A549 (cell line): ENCODE measurements around the gene CRELD1. TPM values are rescaled to one million over a fixed set of nuclear protein-coding genes. Genes with fewer than 3 reads are reported as not detected.
A peak's percentile ranks its signal among the peaks of the same experiment; 100 is the strongest.

Experiments
- ATAC-seq, 2 experiments: fragments of 200-7000 bp in 1 of 2; fragments of >200 bp in 1 of 2; cut with Nextera tagmentation in 1 of 2; cut with Tn5 transposase in 1 of 2; 3 replicates each; pipeline versions ENCODE4 v1.8.0 to v1.9.1; 2018 to 2020; ENCODE audit warnings: mild to moderate bottlenecking in 1 of 2, moderate library complexity in 1 of 2
- CTCF ChIA-PET: fragments of 300-600 bp; sonication (Branson Sonifier 250); formaldehyde crosslinking; extraction: SDS; loops from one replicate; lab custom pipeline; 2021; ENCODE audit warnings: antibody characterized with exemption, inconsistent platforms; lab: Yijun Ruan, JAX
- POLR2A ChIA-PET: fragments of 350-600 bp; formaldehyde crosslinking; extraction: SDS; loops from one replicate; lab custom pipeline; 2021; ENCODE audit warnings: antibody characterized with exemption, inconsistent platforms; lab: Yijun Ruan, JAX
- DNase-seq, 2 experiments: peaks; one replicate each; pipeline versions ENCODE4 v3.0.0 to v3.0.0-alpha.2; 2011 to 2016; ENCODE audit warnings: low read depth in 1 of 2, low spot score in 1 of 2
- FAIRE-seq: peaks from 2 replicates; lab custom pipeline; 2011; peaks lifted over from hg19 to GRCh38; lab: Jason Lieb, UNC
- H3K27ac ChIP-seq, 2 experiments: fragments of >200 bp; sonication (Bioruptor Twin); formaldehyde crosslinking; 3 replicates each; pipeline ENCODE4 v1.5.1; 2016 to 2017
- H3K4me1 ChIP-seq: fragments of >200 bp; sonication (Bioruptor Twin); formaldehyde crosslinking; 3 replicates; pipeline ENCODE4 v1.6.1; 2016
- H3K4me2 ChIP-seq: fragments of >200 bp; sonication (Bioruptor Twin); formaldehyde crosslinking; 3 replicates; pipeline ENCODE4 v1.6.1; 2016
- H3K4me3 ChIP-seq: fragments of >200 bp; sonication (Bioruptor Twin); formaldehyde crosslinking; 3 replicates; pipeline ENCODE4 v1.5.1; 2016
- H3K9me3 ChIP-seq: fragments of >200 bp; sonication (Bioruptor Twin); formaldehyde crosslinking; 3 replicates; pipeline ENCODE4 v1.6.1; 2016
- CBX2 ChIP-seq: fragments of 200-600 bp; sonication (generic); IDR thresholded peaks from 2 replicates; pipeline ENCODE4 v1.6.1; 2016; ENCODE audit warnings: low read depth, mild to moderate bottlenecking, borderline replicate concordance
- CBX8 ChIP-seq: fragments of 200-600 bp; sonication (generic); IDR thresholded peaks from 2 replicates; pipeline ENCODE4 v1.6.1; 2016
- CEBPB ChIP-seq, 2 experiments: fragments of >200 bp in 1 of 2; sonication (Bioruptor Twin) in 1 of 2; formaldehyde crosslinking in 1 of 2; IDR thresholded peaks; 2 replicates each; pipeline ENCODE4 v1.6.1; 2012 to 2016
- CHD4 ChIP-seq: fragments of 200-600 bp; sonication (generic); IDR thresholded peaks from 2 replicates; pipeline ENCODE4 v1.6.1; 2016; ENCODE audit warnings: antibody characterized with exemption, mild to moderate bottlenecking, borderline replicate concordance
- FOSL2 ChIP-seq, 2 experiments: fragments of 450-650 bp in 1 of 2; fragments of >200 bp in 1 of 2; sonication (Bioruptor Twin) in 1 of 2; formaldehyde crosslinking; IDR thresholded peaks; 2 replicates each; pipeline versions ENCODE4 v1.5.0 to v1.6.1; 2016 to 2020; ENCODE audit warnings: mild to moderate bottlenecking in 1 of 2, moderate library complexity in 1 of 2
- HDAC2 ChIP-seq: fragments of 200-600 bp; sonication (generic); IDR thresholded peaks from 2 replicates; pipeline ENCODE4 v1.6.1; 2016
- HOXA7 ChIP-seq: fragments of 250-450 bp; sonication (Bioruptor Pico); IDR thresholded peaks from 2 replicates; pipeline ENCODE4 v1.5.0; 2020; ENCODE audit warnings: mild to moderate bottlenecking, moderate library complexity
- JUN ChIP-seq, 2 experiments: fragments of >200 bp; sonication (Bioruptor Twin); formaldehyde crosslinking; IDR thresholded peaks; 2 replicates in 1 of 2; 3 replicates in 1 of 2; pipeline ENCODE4 v1.6.1; 2016 to 2017
- KDM1A ChIP-seq: fragments of 200-600 bp; sonication (generic); IDR thresholded peaks from 2 replicates; pipeline ENCODE4 v1.6.1; 2016; ENCODE audit warnings: low read depth, mild to moderate bottlenecking
- MAZ ChIP-seq: fragments of 150-350 bp; IDR thresholded peaks from 2 replicates; pipeline ENCODE4 v1.6.1; 2014; ENCODE audit warnings: antibody characterized with exemption, low read depth, low read length, borderline replicate concordance
- MYC ChIP-seq: IDR thresholded peaks from 2 replicates; pipeline ENCODE4 v1.6.1; 2012; ENCODE audit warnings: mild to moderate bottlenecking, inconsistent platforms, low read length, improper control_type of control experiment, borderline replicate concordance
- NR3C1 ChIP-seq: fragments of >200 bp; sonication (Bioruptor Twin); formaldehyde crosslinking; IDR thresholded peaks from 3 replicates; pipeline ENCODE4 v1.6.1; 2017
- PHF8 ChIP-seq: fragments of 200-600 bp; sonication (generic); IDR thresholded peaks from 2 replicates; pipeline ENCODE4 v1.6.1; 2016; ENCODE audit warnings: low read depth, mild to moderate bottlenecking, antibody characterized with exemption, moderate library complexity, borderline replicate concordance
- POLR2A ChIP-seq: IDR thresholded peaks from 2 replicates; pipeline ENCODE4 v1.6.1; 2012; ENCODE audit warnings: mild to moderate bottlenecking, low read length
- POLR2AphosphoS2 ChIP-seq: conservative IDR thresholded peaks from 2 replicates; pipeline ENCODE4 v1.6.1; 2012; ENCODE audit warnings: low read length, improper control_type of control experiment, inconsistent platforms
- RAD21 ChIP-seq, 2 experiments: fragments of >200 bp in 1 of 2; sonication (Bioruptor Twin) in 1 of 2; formaldehyde crosslinking in 1 of 2; IDR thresholded peaks in 1 of 2; conservative IDR thresholded peaks in 1 of 2; 2 replicates in 1 of 2; 3 replicates in 1 of 2; pipeline ENCODE4 v1.6.1; 2012 to 2018; ENCODE audit warnings: inconsistent platforms in 1 of 2
- RARB ChIP-seq: fragments of 250-450 bp; sonication (Bioruptor Pico); IDR thresholded peaks from 2 replicates; pipeline ENCODE4 v1.8.0; 2021; ENCODE audit warnings: mild to moderate bottlenecking, moderate library complexity
- RNF2 ChIP-seq: fragments of 200-600 bp; sonication (generic); IDR thresholded peaks from 2 replicates; pipeline ENCODE4 v1.6.1; 2016; ENCODE audit warnings: low read depth, mild to moderate bottlenecking, antibody characterized with exemption, moderate library complexity, borderline replicate concordance
- TFCP2L1 ChIP-seq: fragments of 250-450 bp; sonication (Bioruptor Pico); IDR thresholded peaks from 2 replicates; pipeline ENCODE4 v1.5.0; 2021; ENCODE audit warnings: mild to moderate bottlenecking
- WGBS: methylation state at CpG from one replicate; pipeline ENCODE4 v1.1.6; 2017; ENCODE audit errors: missing lambda C conversion rate; 5-methylcytosine and 5-hydroxymethylcytosine counted together
- polyA plus RNA-seq, 4 experiments: library from polyadenylated mRNA; depleted of rRNA in 3 of 4; stranded (reverse); fragments of >200 nt; fragmentation: RNase III in 1 of 4; extraction: RNeasy Plus Mini Kit Qiagen cat#74134 plus additional on column Dnase treatment in 1 of 4; gene quantifications; 2 replicates in 3 of 4; 3 replicates in 1 of 4; pipeline ENCODE4 v1.2.3, GENCODE V29; 2011 to 2017
- TF ChIP-seq, protein P1 (sequence below): fragments of 250-450 bp; sonication (Bioruptor Pico); IDR thresholded peaks from 2 replicates; pipeline ENCODE4 v1.5.0; 2021; ENCODE audit warnings: mild to moderate bottlenecking, moderate library complexity, borderline replicate concordance
- TF ChIP-seq, protein P2 (sequence below): IDR thresholded peaks from 2 replicates; pipeline ENCODE4 v1.6.1; 2012; ENCODE audit warnings: low read depth, borderline replicate concordance
- TF ChIP-seq, protein P3 (sequence below): fragments of >200 bp; sonication (Bioruptor Twin); formaldehyde crosslinking; IDR thresholded peaks from 3 replicates; pipeline ENCODE4 v1.5.1; 2016
- TF ChIP-seq, protein P4 (sequence below): fragments of 250-450 bp; sonication (Bioruptor Pico); IDR thresholded peaks from 2 replicates; pipeline ENCODE4 v1.5.0; 2020; ENCODE audit warnings: low read depth, mild to moderate bottlenecking, moderate library complexity
- TF ChIP-seq, protein P5 (sequence below): IDR thresholded peaks from 2 replicates; pipeline ENCODE4 v1.6.1; 2012
- TF ChIP-seq, protein P6 (sequence below): fragments of >200 bp; sonication (Bioruptor Twin); formaldehyde crosslinking; IDR thresholded peaks from 3 replicates; pipeline ENCODE4 v1.6.1; 2016

CRELD1 gene
- polyA plus RNA-seq, 2 of the 4 experiments (the other 2 are of a cell fraction) = 11.1 to 13.9 TPM

DNA sequence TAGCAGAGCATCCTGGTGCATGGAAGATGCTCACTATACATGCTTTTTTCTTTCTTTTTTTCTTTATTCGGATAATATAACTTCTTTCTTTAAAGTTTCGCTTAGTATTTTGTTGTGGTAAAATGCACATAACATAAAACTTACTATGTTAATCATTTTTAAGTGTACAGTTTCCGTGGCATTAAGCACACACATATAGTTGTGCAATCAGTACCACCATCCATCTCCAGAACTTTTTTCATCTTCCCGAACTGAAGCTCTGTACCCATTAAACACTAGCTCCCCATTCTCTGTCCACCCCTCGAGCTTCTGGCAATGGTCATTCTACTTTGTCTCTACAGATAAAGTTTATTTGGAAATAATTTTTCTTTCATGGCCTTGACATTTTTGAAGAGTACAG, 44.2 kb upstream of the CRELD1 start:
- CTCF ChIA-PET = interaction anchor here (1.0 to 3.6 kb wide), 5 partner anchors 12 to 57 kb away, joined by 3 to 20 read pairs (median 4); no protein-coding TSS in a partner anchor
- 64% methylated on average over 5 of the region's 5 CpGs for WGBS
- TF ChIP-seq CEBPB (IDR thresholded peaks at IDR 0.05) (peak; percentile 71 to 86), MAZ (no peak)
- peak overlapping the region; percentile 94 to 98; a peak in 4 of 6 replicates for H3K27ac ChIP-seq
- FAIRE-seq = no peak
- no peak for ATAC-seq
- H3K4me2 ChIP-seq = no peak overlapping the region
- POLR2A ChIA-PET = interaction anchor here (0.5 to 1.4 kb wide), 2 partner anchors 10 to 32 kb away, joined by 3 to 21 read pairs; partner anchors contain the start of gene CIDEC
- no peaks in the 10 kb centered on the region for H3K9me3 ChIP-seq
- no peak overlapping the region for H3K4me3 ChIP-seq
- no peak for DNase-seq
- peaks cover 46% of the 10 kb centered on the region for H3K4me1 ChIP-seq

DNA sequence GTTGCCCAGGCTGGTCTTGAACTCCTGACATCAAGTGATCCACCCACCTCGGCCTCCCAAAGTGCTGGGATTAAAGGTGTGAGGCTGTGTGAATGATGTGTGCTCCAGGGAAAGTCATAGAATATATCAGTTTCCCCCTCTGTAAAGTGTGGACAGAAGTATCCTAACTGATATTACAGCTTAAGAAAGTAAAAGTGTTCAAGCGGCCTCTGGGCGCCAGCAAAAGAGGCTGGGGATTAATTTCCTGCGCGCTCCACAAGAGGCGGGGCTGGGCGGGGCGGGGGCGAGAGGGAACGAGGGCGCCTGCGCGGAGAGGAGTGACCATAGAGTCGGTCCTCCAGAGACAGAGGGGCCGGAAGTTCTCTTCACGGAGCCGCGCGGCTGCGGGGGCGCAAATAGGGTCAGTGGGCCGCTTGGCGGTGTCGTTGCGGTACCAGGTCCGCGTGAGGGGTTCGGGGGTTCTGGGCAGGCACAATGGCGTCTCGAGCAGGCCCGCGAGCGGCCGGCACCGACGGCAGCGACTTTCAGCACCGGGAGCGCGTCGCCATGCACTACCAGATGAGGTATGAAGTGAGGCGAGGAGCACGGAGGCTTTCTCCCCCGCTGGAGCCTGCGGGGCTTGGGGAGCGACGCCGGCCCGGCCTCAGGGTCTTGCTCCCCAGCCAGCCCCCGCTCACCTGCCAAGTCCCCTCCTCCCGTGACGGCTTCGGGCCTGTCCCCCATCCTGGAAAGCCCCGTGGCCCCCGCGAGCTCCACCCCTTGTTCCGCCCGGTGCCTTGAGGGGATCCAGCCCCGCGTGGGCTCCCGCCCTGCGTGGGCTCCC, 43.2 kb upstream of the CRELD1 start, which contains the start of gene JAGN1:
JAGN1 (plus strand) TSS at position 362 of the 823 bp plus-strand sequence; CDS start at position 475, 113 bp downstream.
- Histone ChIP-seq H3K4me1 (peaks cover 46% of the 10 kb centered on the region), H3K4me3 (peak within 1 kb of the TSS; percentile 81), H3K4me2 (peak within 1 kb of the TSS; percentile 79), H3K27ac (peak within 1 kb of the TSS; percentile 94 to 98), H3K9me3 (no peaks in the 10 kb centered on the region)
- CTCF ChIA-PET = interaction anchor here (1.2 to 3.6 kb wide), 10 partner anchors 11 to 63 kb away, joined by 3 to 20 read pairs (median 5); partner anchors contain the start of genes IL17RC and IL17RE
- ATAC-seq = peak; percentile 78 to 89
- POLR2A ChIA-PET = interaction anchor here (0.6 to 2.3 kb wide), 8 partner anchors 9 to 926 kb away, joined by 3 to 21 read pairs (median 4); partner anchors contain the start of genes CIDEC, CRELD1 and RPUSD3
- no peak for FAIRE-seq
- 1% methylated on average over 32 of the region's 62 CpGs for WGBS
- peak; percentile 87 to 93 for DNase-seq
- peak; percentile 85 for TF ChIP-seq POLR2A
- TF ChIP-seq, protein P1, sequence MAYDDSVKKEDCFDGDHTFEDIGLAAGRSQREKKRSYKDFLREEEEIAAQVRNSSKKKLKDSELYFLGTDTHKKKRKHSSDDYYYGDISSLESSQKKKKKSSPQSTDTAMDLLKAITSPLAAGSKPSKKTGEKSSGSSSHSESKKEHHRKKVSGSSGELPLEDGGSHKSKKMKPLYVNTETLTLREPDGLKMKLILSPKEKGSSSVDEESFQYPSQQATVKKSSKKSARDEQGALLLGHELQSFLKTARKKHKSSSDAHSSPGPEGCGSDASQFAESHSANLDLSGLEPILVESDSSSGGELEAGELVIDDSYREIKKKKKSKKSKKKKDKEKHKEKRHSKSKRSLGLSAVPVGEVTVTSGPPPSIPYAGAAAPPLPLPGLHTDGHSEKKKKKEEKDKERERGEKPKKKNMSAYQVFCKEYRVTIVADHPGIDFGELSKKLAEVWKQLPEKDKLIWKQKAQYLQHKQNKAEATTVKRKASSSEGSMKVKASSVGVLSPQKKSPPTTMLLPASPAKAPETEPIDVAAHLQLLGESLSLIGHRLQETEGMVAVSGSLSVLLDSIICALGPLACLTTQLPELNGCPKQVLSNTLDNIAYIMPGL (CRISPR knock-in tag) = peak; percentile 89; the same call in 1 of the 2 replicates
- 0 out of 2 replicates have a peak, but pooled peaks have one; percentile 37 for TF ChIP-seq MAZ
- 0 out of 2 replicates have a peak, but pooled peaks have one; percentile 60 for TF ChIP-seq MYC
- TF ChIP-seq CBX8 = no peak
- TF ChIP-seq RARB (CRISPR knock-in tag) = no peak
- TF ChIP-seq RAD21 (conservative IDR thresholded peaks at IDR 0.05 in 1 of 2, IDR thresholded peaks at IDR 0.05 in 1 of 2) = peak in 1 of 2 experiments; percentile 12; a peak in 1 of 5 replicates
- TF ChIP-seq TFCP2L1 (CRISPR knock-in tag) = 0 out of 2 replicates have a peak, but pooled peaks have one; percentile 77
- no peak for TF ChIP-seq CBX2
- no peak for TF ChIP-seq FOSL2 (IDR thresholded peaks at IDR 0.05)
- no peak for TF ChIP-seq FOSL2 (CRISPR knock-in tag; IDR thresholded peaks at IDR 0.05)
- TF ChIP-seq NR3C1 = no peak
- TF ChIP-seq HDAC2 = peak; percentile 25; the same call in 1 of the 2 replicates
- peak in 1 of 2 experiments; percentile 96; a peak in 3 of 5 replicates for TF ChIP-seq JUN (IDR thresholded peaks at IDR 0.05)
- TF ChIP-seq, protein P2, sequence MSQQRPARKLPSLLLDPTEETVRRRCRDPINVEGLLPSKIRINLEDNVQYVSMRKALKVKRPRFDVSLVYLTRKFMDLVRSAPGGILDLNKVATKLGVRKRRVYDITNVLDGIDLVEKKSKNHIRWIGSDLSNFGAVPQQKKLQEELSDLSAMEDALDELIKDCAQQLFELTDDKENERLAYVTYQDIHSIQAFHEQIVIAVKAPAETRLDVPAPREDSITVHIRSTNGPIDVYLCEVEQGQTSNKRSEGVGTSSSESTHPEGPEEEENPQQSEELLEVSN = peak; percentile 47; the same call in 1 of the 2 replicates
- TF ChIP-seq PHF8 = peak; percentile 95
- TF ChIP-seq, protein P3, sequence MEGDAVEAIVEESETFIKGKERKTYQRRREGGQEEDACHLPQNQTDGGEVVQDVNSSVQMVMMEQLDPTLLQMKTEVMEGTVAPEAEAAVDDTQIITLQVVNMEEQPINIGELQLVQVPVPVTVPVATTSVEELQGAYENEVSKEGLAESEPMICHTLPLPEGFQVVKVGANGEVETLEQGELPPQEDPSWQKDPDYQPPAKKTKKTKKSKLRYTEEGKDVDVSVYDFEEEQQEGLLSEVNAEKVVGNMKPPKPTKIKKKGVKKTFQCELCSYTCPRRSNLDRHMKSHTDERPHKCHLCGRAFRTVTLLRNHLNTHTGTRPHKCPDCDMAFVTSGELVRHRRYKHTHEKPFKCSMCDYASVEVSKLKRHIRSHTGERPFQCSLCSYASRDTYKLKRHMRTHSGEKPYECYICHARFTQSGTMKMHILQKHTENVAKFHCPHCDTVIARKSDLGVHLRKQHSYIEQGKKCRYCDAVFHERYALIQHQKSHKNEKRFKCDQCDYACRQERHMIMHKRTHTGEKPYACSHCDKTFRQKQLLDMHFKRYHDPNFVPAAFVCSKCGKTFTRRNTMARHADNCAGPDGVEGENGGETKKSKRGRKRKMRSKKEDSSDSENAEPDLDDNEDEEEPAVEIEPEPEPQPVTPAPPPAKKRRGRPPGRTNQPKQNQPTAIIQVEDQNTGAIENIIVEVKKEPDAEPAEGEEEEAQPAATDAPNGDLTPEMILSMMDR = no peak
- TF ChIP-seq KDM1A = peak; percentile 57; the same call in 1 of the 2 replicates
- no peak for TF ChIP-seq RNF2
- no peak for TF ChIP-seq HOXA7
- TF ChIP-seq, protein P4, sequence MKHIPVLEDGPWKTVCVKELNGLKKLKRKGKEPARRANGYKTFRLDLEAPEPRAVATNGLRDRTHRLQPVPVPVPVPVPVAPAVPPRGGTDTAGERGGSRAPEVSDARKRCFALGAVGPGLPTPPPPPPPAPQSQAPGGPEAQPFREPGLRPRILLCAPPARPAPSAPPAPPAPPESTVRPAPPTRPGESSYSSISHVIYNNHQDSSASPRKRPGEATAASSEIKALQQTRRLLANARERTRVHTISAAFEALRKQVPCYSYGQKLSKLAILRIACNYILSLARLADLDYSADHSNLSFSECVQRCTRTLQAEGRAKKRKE (CRISPR knock-in tag) = 0 out of 2 replicates have a peak, but pooled peaks have one; percentile 35
- no peak for TF ChIP-seq POLR2AphosphoS2
- TF ChIP-seq, protein P5, sequence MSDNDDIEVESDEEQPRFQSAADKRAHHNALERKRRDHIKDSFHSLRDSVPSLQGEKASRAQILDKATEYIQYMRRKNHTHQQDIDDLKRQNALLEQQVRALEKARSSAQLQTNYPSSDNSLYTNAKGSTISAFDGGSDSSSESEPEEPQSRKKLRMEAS = peak; percentile 87
- TF ChIP-seq CHD4 = peak; percentile 94
- TF ChIP-seq, protein P6, sequence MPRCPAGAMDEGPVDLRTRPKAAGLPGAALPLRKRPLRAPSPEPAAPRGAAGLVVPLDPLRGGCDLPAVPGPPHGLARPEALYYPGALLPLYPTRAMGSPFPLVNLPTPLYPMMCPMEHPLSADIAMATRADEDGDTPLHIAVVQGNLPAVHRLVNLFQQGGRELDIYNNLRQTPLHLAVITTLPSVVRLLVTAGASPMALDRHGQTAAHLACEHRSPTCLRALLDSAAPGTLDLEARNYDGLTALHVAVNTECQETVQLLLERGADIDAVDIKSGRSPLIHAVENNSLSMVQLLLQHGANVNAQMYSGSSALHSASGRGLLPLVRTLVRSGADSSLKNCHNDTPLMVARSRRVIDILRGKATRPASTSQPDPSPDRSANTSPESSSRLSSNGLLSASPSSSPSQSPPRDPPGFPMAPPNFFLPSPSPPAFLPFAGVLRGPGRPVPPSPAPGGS = peak; percentile 55; the same call in 2 of the 3 replicates
